Large intestine (tissue), 12 donors: ENCODE results near the gene SINHCAF. TPM values are rescaled to one million over a fixed set of nuclear protein-coding genes. Genes with fewer than 3 reads are reported as not detected.
A peak's percentile ranks its signal among the peaks of the same experiment; 100 is the strongest.
"Not testable (repeated sequence)": the region's sequence is repeated elsewhere in the genome, so short reads cannot be mapped to it uniquely, and the experiment has no call there.

Experiments
- DNase-seq, 2 donors: peaks; one replicate each; pipeline versions ENCODE4 v3.0.0 to v3.0.0-alpha.2; 2013
- H3K27ac ChIP-seq: one replicate; pipeline ENCODE4 v1.5.1; 2013; ENCODE audit warnings: low read length
- H3K27me3 ChIP-seq: 2 replicates; pipeline ENCODE4 v1.6.1; 2013; ENCODE audit warnings: low read length; ENCODE audit not compliant: control insufficient read depth, insufficient read depth
- H3K36me3 ChIP-seq: 2 replicates; pipeline ENCODE4 v1.6.1; 2013; ENCODE audit warnings: low read length; ENCODE audit not compliant: control insufficient read depth, insufficient read depth
- H3K4me1 ChIP-seq: one replicate; pipeline ENCODE4 v1.6.1; 2013; ENCODE audit warnings: low read length; ENCODE audit not compliant: control insufficient read depth, insufficient read depth
- H3K4me3 ChIP-seq: one replicate; pipeline ENCODE4 v1.5.1; 2013; ENCODE audit warnings: low read length
- H3K9me3 ChIP-seq: one replicate; pipeline ENCODE4 v1.6.1; 2013; ENCODE audit warnings: mild to moderate bottlenecking, low read depth, low read length, moderate library complexity; ENCODE audit not compliant: control insufficient read depth
- WGBS: methylation state at CpG from one replicate; pipeline ENCODE4 v1.1.5; 2013; ENCODE audit warnings: low lambda C conversion rate; ENCODE audit not compliant: insufficient coverage; 5-methylcytosine and 5-hydroxymethylcytosine counted together
- long read RNA-seq, 11 donors: transcript quantifications; one replicate each; lab custom pipeline, GENCODE V29; 2026
- polyA plus RNA-seq: library from polyadenylated mRNA; unstranded; fragments of 120-200 nt; gene quantifications from one replicate; pipeline ENCODE4 v1.2.1, GENCODE V29; 2013

SINHCAF gene
- polyA plus RNA-seq: 72.5 TPM
- long read RNA-seq, donor 1, transcript SINHCAF-201 (6 exons, 3,163 nt): major isoform, 7 of 9 reads
- long read RNA-seq, donor 1, partial matches to known transcripts: 0 of 9 reads
- long read RNA-seq, donor 1, other reads (novel, unspliced or antisense): 0 of 9 reads
- long read RNA-seq, donor 2, transcript SINHCAF-203 (6 exons, 1,555 nt): minor isoform, 6 of 19 reads
- long read RNA-seq, donor 2, transcript SINHCAF-201 (6 exons, 3,163 nt): major isoform, 10 of 19 reads
- long read RNA-seq, donor 2, partial matches to known transcripts: 0 of 19 reads
- long read RNA-seq, donor 2, other reads (novel, unspliced or antisense): 0 of 19 reads
- long read RNA-seq, donor 3: 0 reads
- long read RNA-seq, donor 4, partial matches to known transcripts: 0 of 2 reads
- long read RNA-seq, donor 4, other reads (novel, unspliced or antisense): 0 of 2 reads
- long read RNA-seq, donor 5, transcript SINHCAF-201 (6 exons, 3,163 nt): major isoform, 7 of 8 reads
- long read RNA-seq, donor 5, partial matches to known transcripts: 0 of 8 reads
- long read RNA-seq, donor 5, other reads (novel, unspliced or antisense): 0 of 8 reads
- long read RNA-seq, donor 6, transcript SINHCAF-201 (6 exons, 3,163 nt): major isoform, 6 of 12 reads
- long read RNA-seq, donor 6, partial matches to known transcripts: 0 of 12 reads
- long read RNA-seq, donor 6, other reads (novel, unspliced or antisense): 0 of 12 reads
- long read RNA-seq, donor 7, transcript SINHCAF-201 (6 exons, 3,163 nt): major isoform, 5 of 8 reads
- long read RNA-seq, donor 7, partial matches to known transcripts: 0 of 8 reads
- long read RNA-seq, donor 7, other reads (novel, unspliced or antisense): 0 of 8 reads
- long read RNA-seq, donor 8, transcript SINHCAF-201 (6 exons, 3,163 nt): major isoform, 16 of 21 reads
- long read RNA-seq, donor 8, partial matches to known transcripts: 0 of 21 reads
- long read RNA-seq, donor 8, other reads (novel, unspliced or antisense): 0 of 21 reads
- long read RNA-seq, donor 9, transcript SINHCAF-201 (6 exons, 3,163 nt): major isoform, 7 of 12 reads
- long read RNA-seq, donor 9, partial matches to known transcripts: 0 of 12 reads
- long read RNA-seq, donor 9, other reads (novel, unspliced or antisense): 0 of 12 reads
- long read RNA-seq, donor 10, transcript SINHCAF-201 (6 exons, 3,163 nt): major isoform, 19 of 23 reads
- long read RNA-seq, donor 10, partial matches to known transcripts: 0 of 23 reads
- long read RNA-seq, donor 10, other reads (novel, unspliced or antisense): 0 of 23 reads
- long read RNA-seq, donor 11, transcript SINHCAF-201 (6 exons, 3,163 nt): major isoform, 9 of 10 reads
- long read RNA-seq, donor 11, partial matches to known transcripts: 0 of 10 reads
- long read RNA-seq, donor 11, other reads (novel, unspliced or antisense): 0 of 10 reads

- no peaks in the 10 kb centered on the region for H3K27me3 ChIP-seq
- peak; percentile 99 to 100 for DNase-seq
- H3K9me3 ChIP-seq: peaks cover 2% of the 10 kb centered on the region
- H3K4me3 ChIP-seq: peak within 1 kb of the TSS; percentile 88
- WGBS: no CpG with 5 or more reads among the region's 55 CpGs
- peaks cover 3% of the 10 kb centered on the region for H3K4me1 ChIP-seq
- no peaks in the 10 kb centered on the region for H3K36me3 ChIP-seq
- H3K27ac ChIP-seq: peak within 1 kb of the TSS; percentile 95
These were observed at the start of gene SINHCAF for GRCh38 chr12:31325877-31326631. Gene SINHCAF, minus strand, starts transcription at chr12:31326150. Its CDS starts 27,946 bp downstream, at chr12:31298204.

GRCh38 chr12:31375422-31375821, 49.5 kb upstream of the SINHCAF start:
- 80% methylated on average over 1 of the region's 6 CpGs for WGBS
- not testable (repeated sequence) for H3K27ac ChIP-seq, H3K27me3 ChIP-seq, H3K9me3 ChIP-seq, H3K4me3 ChIP-seq, DNase-seq, H3K36me3 ChIP-seq
- H3K4me1 ChIP-seq: peaks cover 11% of the 10 kb centered on the region

- peak in 1 of 2 donors; percentile 86 for DNase-seq
- WGBS: no CpG with 5 or more reads among the region's 2 CpGs
- no peak overlapping the region for H3K4me3 ChIP-seq
- peak overlapping the region; percentile 97 for H3K27ac ChIP-seq
- peaks cover 31% of the 10 kb centered on the region for H3K4me1 ChIP-seq
- no peaks in the 10 kb centered on the region for H3K27me3 ChIP-seq
- no peaks in the 10 kb centered on the region for H3K36me3 ChIP-seq
- no peaks in the 10 kb centered on the region for H3K9me3 ChIP-seq
These were observed 45.3 kb upstream of the SINHCAF start for GRCh38 chr12:31371256-31371620.

GRCh38 chr12:31370531-31371255, 44.7 kb upstream of the SINHCAF start:
- peaks cover 31% of the 10 kb centered on the region for H3K4me1 ChIP-seq
- H3K27ac ChIP-seq: peak overlapping the region; percentile 97
- peak; percentile 86 to 95 for DNase-seq
- peak overlapping the region; percentile 19 for H3K4me3 ChIP-seq
- no peaks in the 10 kb centered on the region for H3K27me3 ChIP-seq
- H3K9me3 ChIP-seq: no peaks in the 10 kb centered on the region
- WGBS: no CpG with 5 or more reads among the region's 10 CpGs
- no peaks in the 10 kb centered on the region for H3K36me3 ChIP-seq

- 0% methylated on average over 2 of the region's 21 CpGs for WGBS
- DNase-seq: peak; percentile 48 to 83
- Histone ChIP-seq H3K4me1 (peaks cover 31% of the 10 kb centered on the region), H3K4me3 (peak overlapping the region; percentile 19), H3K27ac (peak overlapping the region; percentile 97), H3K36me3 (no peaks in the 10 kb centered on the region), H3K9me3 (no peaks in the 10 kb centered on the region), H3K27me3 (no peaks in the 10 kb centered on the region)
These were observed 44.0 kb upstream of the SINHCAF start for GRCh38 chr12:31369712-31370521.

- Histone ChIP-seq H3K4me1 (peaks cover 34% of the 10 kb centered on the region), H3K4me3 (no peak overlapping the region), H3K36me3 (no peaks in the 10 kb centered on the region), H3K27me3 (no peaks in the 10 kb centered on the region), H3K27ac (peak overlapping the region; percentile 97), H3K9me3 (no peaks in the 10 kb centered on the region)
- DNase-seq: peak; percentile 9 to 48
- 46% methylated on average over 3 of the region's 8 CpGs for WGBS
These were observed 42.9 kb upstream of the SINHCAF start for GRCh38 chr12:31368666-31369361.

GRCh38 chr12:31366104-31366621, 40.2 kb upstream of the SINHCAF start:
- H3K27me3 ChIP-seq: no peaks in the 10 kb centered on the region
- H3K4me1 ChIP-seq: peaks cover 51% of the 10 kb centered on the region
- no peak overlapping the region for H3K4me3 ChIP-seq
- no peaks in the 10 kb centered on the region for H3K36me3 ChIP-seq
- DNase-seq: no peak
- no peaks in the 10 kb centered on the region for H3K9me3 ChIP-seq
- no peak overlapping the region for H3K27ac ChIP-seq
- WGBS: 80% methylated on average over 1 of the region's 11 CpGs

- Histone ChIP-seq H3K4me1 (peaks cover 30% of the 10 kb centered on the region), H3K4me3 (no peak overlapping the region), H3K27me3 (no peaks in the 10 kb centered on the region), H3K27ac (peak overlapping the region; percentile 87), H3K36me3 (no peaks in the 10 kb centered on the region), H3K9me3 (no peaks in the 10 kb centered on the region)
- WGBS: no CpG with 5 or more reads among the region's 2 CpGs
- no peak for DNase-seq
These were observed 37.9 kb upstream of the SINHCAF start for GRCh38 chr12:31363831-31364230.
